Stimulated activated CD8-positive, alpha-beta memory T cell treated with anti-CD3 and anti-CD28 coated beads, Interleukin-15, amount 100 ng/mL, for 4 hours (primary cell): ENCODE results near the gene ARRDC2.
"Not testable (repeated sequence)": the region's sequence is repeated elsewhere in the genome, so short reads cannot be mapped to it uniquely, and the experiment has no call there.

Experiments
- DNase-seq, 2 donors: peaks; one replicate each; pipeline ENCODE4 v3.0.0-alpha.2; 2020; ENCODE audit warnings: low read depth in 2 of 2

The ARRDC2 gene

DNA sequence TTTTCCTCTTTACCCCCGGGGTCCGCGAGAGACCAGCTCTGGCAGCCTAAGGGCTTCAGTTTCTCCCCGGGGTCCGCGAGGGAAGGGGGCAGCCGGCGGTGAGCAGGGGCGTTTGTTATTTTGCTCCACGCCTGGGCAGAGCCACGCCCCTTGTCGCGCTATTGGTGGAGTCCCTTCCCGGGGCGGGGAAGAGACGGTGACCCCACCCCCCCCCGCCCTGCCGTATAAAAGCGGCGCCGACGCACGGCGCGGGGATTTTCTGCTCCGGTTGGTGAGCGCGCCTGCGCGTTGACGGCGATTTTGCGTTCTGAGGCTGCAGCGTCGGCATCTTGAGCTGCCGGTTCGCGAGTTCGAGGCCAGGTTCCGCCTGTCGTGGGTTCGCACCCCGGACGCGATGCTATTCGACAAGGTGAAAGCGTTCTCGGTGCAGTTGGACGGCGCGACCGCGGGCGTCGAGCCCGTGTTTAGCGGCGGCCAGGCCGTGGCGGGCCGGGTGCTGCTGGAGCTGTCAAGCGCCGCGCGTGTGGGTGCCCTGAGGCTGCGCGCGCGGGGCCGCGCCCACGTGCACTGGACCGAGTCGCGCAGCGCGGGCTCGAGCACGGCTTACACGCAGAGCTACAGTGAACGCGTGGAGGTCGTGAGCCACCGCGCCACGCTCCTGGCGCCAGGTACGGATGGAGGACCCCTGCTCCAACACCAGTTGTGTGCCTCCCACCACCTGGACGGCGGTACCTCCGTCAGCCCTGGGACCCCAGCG lies at the start of gene ARRDC2:
Gene ARRDC2 (plus strand): TSS at position 254 of the 757 bp plus-strand sequence. CDS start 141 bp downstream, at position 395.
- peak; percentile 70 to 76 for DNase-seq

GRCh38 chr19:17963936-17964691 lies 43.9 kb upstream of the ARRDC2 start:
- DNase-seq, result no peak

GRCh38 chr19:17965370-17966128 lies 42.4 kb upstream of the ARRDC2 start:
- no peak for DNase-seq

DNA sequence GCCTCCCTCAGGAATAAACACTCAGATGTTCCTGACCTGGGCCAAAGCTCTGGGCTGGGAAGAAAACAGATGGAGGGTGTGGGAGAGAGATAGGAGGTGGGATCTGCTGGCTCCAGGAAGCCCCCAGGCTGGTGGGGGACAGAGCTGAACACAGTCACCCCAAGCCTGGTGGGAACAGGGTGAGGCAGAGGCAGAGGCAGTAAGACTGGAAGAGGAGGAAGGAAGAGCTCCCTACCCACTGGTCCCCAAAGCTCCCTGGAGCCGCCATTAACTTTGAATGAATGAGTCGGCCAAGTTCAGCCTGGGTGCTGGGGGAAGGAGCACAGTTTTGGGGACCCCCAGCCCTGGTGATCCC lies 41.9 kb upstream of the ARRDC2 start:
- no peak for DNase-seq

- no peak for DNase-seq
Measured at GRCh38 chr19:17966550-17967256, 41.3 kb upstream of the ARRDC2 start, which contains the start of gene KCNN1. TSS of gene KCNN1 (plus strand) at chr19:17967107. CDS start at chr19:17973889, 6,782 bp downstream.

DNA sequence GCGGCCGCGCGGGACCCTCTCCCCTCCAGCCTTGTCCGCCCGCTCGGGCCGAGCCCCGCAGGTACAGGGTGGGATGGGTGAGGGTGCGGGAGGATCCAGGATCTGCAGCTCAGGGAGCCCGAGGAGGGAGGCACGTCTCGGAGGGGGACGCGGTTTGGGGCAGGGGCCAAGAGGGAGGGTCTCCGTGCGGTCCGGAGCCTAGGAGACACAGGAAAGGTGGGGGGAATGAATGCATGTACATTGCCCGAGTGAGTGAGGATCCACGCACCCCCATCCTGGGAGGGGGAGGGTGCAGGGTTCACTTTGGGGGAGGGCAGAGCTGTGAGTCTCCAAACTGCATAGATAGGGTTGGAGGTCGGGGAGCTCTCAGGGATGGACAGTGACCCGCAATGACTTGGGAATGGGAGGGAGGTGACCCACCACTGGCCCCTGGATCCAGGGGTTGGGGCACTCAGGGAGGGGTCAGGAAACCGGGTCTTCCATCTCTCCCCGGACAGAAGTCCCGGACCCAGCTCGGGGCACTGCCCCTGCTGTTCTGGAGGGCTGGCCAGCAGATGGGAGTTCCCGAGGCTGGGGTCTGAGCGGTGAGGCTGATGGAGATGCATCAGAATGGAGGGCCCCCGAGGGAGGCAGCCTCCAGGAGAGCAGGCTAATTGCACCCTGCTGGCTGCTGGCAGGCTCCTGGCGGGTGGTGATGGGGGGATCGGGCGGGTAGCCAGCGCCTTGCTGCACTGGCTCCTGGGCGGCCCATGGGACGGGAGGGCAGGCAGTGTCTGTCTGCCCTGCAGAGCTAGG lies 40.5 kb upstream of the ARRDC2 start:
- no peak for DNase-seq

GRCh38 chr19:17968362-17968761 lies 39.6 kb upstream of the ARRDC2 start:
- DNase-seq, result no peak

GRCh38 chr19:17969096-17969792 lies 38.7 kb upstream of the ARRDC2 start:
- DNase-seq, result no peak

DNA sequence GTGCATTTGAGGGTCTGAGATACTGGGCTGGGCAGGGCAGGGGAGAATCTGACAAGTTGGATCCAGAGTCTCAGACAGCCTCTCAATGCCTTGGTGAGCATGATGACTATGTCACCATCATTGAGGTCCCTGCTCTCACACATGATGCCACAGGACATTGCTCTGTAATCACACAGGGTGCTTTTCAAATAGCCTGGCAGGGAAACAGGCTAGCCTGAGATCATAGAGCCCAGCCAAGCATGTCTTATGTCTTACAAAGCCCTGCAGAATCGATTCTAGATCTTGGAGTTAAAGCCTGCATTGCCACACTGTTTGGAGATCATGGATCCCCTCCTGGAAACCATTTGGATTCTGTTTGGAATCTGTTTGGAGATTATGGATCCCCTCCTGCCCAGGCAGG lies 35.7 kb upstream of the ARRDC2 start:
- no peak for DNase-seq

DNA sequence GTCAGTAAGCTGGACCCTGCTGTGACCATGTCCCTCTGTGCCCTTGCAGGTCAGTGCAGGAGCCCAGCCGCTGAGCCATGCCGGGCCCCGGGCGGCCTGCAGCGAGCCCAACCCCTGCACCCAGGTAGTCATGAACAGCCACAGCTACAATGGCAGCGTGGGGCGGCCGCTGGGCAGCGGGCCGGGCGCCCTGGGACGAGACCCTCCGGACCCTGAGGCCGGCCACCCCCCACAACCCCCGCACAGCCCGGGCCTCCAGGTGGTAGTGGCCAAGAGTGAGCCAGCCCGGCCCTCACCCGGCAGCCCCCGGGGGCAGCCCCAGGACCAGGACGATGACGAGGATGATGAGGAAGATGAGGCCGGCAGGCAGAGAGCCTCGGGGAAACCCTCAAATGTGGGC lies 34.2 kb upstream of the ARRDC2 start:
- DNase-seq, result no peak

DNA sequence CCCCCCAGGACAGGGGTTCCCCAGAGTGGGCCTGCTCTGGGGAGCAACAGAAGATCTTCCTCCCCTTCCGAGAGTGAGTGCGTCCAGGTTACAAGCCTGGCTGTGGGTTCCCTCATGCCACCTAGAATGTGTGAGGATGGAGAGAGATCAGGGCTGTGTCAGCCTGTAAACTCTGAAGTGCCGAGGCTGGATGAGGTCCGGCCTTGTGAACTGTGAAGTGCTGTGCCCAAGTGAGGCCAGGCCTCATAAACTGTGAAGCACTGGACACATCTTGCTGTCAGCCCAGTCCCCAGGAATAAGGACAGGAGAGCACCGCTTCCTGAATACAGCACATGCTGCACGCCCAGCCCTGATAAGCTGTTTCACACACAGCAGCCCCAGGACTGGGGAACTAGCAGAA lies 33.4 kb upstream of the ARRDC2 start:
- no peak for DNase-seq

DNA sequence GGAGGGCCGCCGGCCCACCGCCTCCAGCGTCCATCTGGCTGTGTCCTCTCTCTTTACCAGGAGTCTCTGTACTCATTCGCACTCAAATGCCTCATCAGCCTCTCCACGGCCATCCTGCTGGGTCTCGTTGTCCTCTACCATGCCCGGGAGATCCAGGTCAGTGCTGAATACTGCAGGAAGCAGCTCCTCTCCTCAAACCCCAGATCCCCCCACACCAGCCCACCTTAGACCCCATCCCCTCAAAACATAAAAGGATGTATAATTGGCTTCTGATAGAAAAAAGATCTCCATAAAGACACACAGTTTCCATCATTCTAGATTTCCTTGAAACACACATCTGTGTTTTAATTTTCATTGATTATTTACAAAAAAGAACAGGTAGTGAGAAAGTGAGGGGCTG lies 32.9 kb upstream of the ARRDC2 start:
- DNase-seq, result no peak

GRCh38 chr19:17977021-17977420 lies 30.9 kb upstream of the ARRDC2 start:
- DNase-seq, result no peak

GRCh38 chr19:17977488-17977887 lies 30.5 kb upstream of the ARRDC2 start:
- no peak for DNase-seq

DNA sequence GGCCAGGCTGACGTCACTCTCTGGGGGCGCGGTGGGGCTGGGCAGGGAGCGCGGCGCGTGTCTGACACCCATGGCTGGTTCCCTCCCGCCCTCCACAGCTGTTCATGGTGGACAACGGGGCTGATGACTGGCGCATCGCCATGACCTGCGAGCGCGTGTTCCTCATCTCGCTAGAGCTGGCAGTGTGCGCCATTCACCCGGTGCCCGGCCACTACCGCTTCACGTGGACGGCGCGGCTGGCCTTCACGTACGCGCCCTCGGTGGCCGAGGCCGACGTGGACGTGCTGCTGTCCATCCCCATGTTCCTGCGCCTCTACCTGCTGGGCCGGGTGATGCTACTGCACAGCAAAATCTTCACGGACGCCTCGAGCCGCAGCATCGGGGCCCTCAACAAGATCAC lies 26.4 kb upstream of the ARRDC2 start:
- no peak for DNase-seq

GRCh38 chr19:17982430-17982829 lies 25.5 kb upstream of the ARRDC2 start:
- DNase-seq, result no peak

DNA sequence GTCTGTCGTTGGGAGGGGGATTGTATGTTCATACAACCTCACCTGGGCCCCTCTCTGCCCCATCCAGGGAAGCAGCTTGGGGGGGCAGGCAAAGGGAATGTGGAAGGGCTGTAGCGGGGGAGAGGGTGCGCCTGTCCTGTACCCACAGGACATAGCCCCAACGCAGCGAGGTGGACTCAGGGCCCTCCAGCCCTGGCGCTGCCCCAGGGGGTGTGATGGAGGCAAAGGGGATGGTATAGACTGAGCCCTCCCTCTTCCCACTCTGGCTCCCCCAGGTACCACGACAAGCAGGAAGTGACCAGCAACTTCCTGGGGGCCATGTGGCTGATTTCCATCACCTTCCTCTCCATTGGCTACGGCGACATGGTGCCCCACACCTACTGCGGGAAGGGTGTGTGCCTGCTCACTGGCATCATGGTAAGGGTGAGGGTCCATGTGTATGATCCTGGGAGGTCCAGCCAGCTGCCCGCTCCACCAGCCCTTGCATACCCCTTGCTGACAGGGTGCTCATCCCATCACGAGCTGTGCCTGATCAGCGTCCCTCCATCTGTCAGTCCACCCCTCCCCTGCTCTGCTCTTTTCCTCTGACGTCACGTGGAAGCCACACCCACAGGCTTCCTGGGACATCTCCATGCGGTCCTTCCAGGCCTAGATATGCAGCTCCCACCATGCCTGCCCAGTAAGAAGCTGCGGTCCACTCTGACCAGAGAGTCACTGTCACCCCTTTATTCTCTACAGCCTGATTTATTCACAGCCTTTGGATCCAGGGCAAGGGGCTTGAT lies 22.7 kb upstream of the ARRDC2 start:
- DNase-seq, result no peak

GRCh38 chr19:17986569-17986968 lies 21.4 kb upstream of the ARRDC2 start:
- not testable (repeated sequence) for DNase-seq

DNA sequence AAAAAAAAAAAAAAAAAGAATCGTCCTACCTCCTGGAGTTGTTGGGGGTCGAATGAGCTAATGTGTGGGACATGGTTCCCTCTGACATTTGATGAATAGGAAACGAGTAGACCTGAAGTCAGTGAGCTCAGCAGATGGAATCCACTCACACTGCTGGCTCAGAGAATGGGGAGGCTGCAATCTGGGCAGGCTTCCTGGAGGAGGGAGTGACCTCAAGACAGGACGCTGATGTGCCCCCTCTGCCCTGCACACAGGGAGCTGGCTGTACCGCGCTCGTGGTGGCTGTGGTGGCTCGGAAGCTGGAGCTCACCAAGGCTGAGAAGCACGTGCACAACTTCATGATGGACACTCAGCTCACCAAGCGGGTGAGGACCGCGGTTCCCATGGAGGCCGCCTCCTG lies 19.8 kb upstream of the ARRDC2 start:
- DNase-seq, result no peak
